Astrocyte (in vitro differentiated cells and primary cell): ENCODE data around the gene KLHL17.

Experiments
- CTCF ChIP-seq: IDR thresholded peaks from 2 replicates; pipeline ENCODE4 v1.5.1; 2011; ENCODE audit warnings: low read depth, mild to moderate bottlenecking, inconsistent platforms, low read length, moderate library complexity; ENCODE audit not compliant: insufficient read depth
- EZH2 ChIP-seq: IDR thresholded peaks from 2 replicates; pipeline ENCODE4 v1.6.1; 2012; ENCODE audit warnings: mild to moderate bottlenecking, low read length, inconsistent platforms; ENCODE audit not compliant: insufficient read depth

GRCh38 chr1:961132-961669 lies 817 bp downstream of the KLHL17 start:
- TF ChIP-seq CTCF, result no peak
- no peak for TF ChIP-seq EZH2
